Liver (tissue), 9 donors: ENCODE results near the gene OTUD3. TPM values are rescaled to one million over a fixed set of nuclear protein-coding genes. Genes with fewer than 3 reads are reported as not detected.

Experiments used
- DNase-seq: peaks from one replicate; pipeline ENCODE4 v3.0.0-alpha.2; 2017; ENCODE audit warnings: low spot score
- H3K27ac ChIP-seq, 2 donors: one replicate each; pipeline ENCODE4 v1.7.0; 2013; ENCODE audit warnings: inconsistent platforms in 2 of 2, low read length in 2 of 2, control low read depth in 1 of 2, low read depth in 1 of 2, mild to moderate bottlenecking in 1 of 2
- H3K27me3 ChIP-seq, 4 donors: one replicate each; pipeline versions ENCODE4 v1.6.1 to v1.7.0; 2013; ENCODE audit warnings: low read length in 3 of 4, inconsistent platforms in 1 of 4, mild to moderate bottlenecking in 1 of 4, moderate library complexity in 1 of 4; ENCODE audit not compliant: control insufficient read depth in 4 of 4, insufficient read depth in 4 of 4
- H3K36me3 ChIP-seq, 4 donors: one replicate each; pipeline versions ENCODE4 v1.6.1 to v1.7.0; 2013; ENCODE audit warnings: low read length in 3 of 4, mild to moderate bottlenecking in 3 of 4, low read depth in 1 of 4, moderate library complexity in 1 of 4; ENCODE audit not compliant: control insufficient read depth in 4 of 4, insufficient read depth in 3 of 4
- H3K4me1 ChIP-seq, 4 donors: one replicate each; pipeline versions ENCODE4 v1.6.1 to v1.7.0; 2013; ENCODE audit warnings: low read length in 3 of 4, mild to moderate bottlenecking in 3 of 4, moderate library complexity in 1 of 4; ENCODE audit not compliant: control insufficient read depth in 4 of 4, insufficient read depth in 4 of 4
- H3K4me3 ChIP-seq, 3 donors: one replicate each; pipeline versions ENCODE4 v1.6.1 to v1.7.0; 2013; ENCODE audit warnings: low read length in 3 of 3, control low read depth in 1 of 3, low read depth in 1 of 3, mild to moderate bottlenecking in 1 of 3
- H3K9ac ChIP-seq, 2 donors: one replicate each; pipeline ENCODE4 v1.7.0; 2013; ENCODE audit warnings: low read length in 2 of 2, mild to moderate bottlenecking in 2 of 2, moderate library complexity in 2 of 2, control low read depth in 1 of 2, low read depth in 1 of 2
- H3K9me3 ChIP-seq, 4 donors: one replicate each; pipeline versions ENCODE4 v1.6.1 to v1.7.0; 2013; ENCODE audit warnings: low read length in 3 of 4; ENCODE audit not compliant: control insufficient read depth in 4 of 4
- ATF3 ChIP-seq: IDR thresholded peaks from 2 replicates; pipeline ENCODE4 v1.6.1; 2016; ENCODE audit warnings: antibody characterized with exemption
- CTCF ChIP-seq: fragments of 150-350 bp; IDR thresholded peaks from 2 replicates; pipeline ENCODE4 v1.5.1; 2017; ENCODE audit warnings: improper control_type of control experiment, low read depth, low read length; ENCODE audit not compliant: missing input control
- EGR1 ChIP-seq, 2 donors: IDR thresholded peaks; 2 replicates each; pipeline ENCODE4 v1.6.1; 2016 to 2018; ENCODE audit warnings: antibody characterized with exemption in 2 of 2, low read depth in 2 of 2
- FOXA1 ChIP-seq: IDR thresholded peaks from 2 replicates; pipeline ENCODE4 v1.6.1; 2016; ENCODE audit warnings: antibody characterized with exemption
- FOXA2 ChIP-seq: IDR thresholded peaks from 2 replicates; pipeline ENCODE4 v1.6.1; 2016; ENCODE audit warnings: antibody characterized with exemption
- GABPA ChIP-seq, 2 donors: IDR thresholded peaks in 1 of 2; conservative IDR thresholded peaks in 1 of 2; 2 replicates each; pipeline ENCODE4 v1.6.1; 2016; ENCODE audit warnings: antibody characterized with exemption in 2 of 2, mild to moderate bottlenecking in 1 of 2, moderate library complexity in 1 of 2
- HNF4A ChIP-seq, 2 donors: conservative IDR thresholded peaks; 2 replicates each; pipeline ENCODE4 v1.6.1; 2016; ENCODE audit warnings: antibody characterized with exemption in 2 of 2, mild to moderate bottlenecking in 2 of 2
- HNF4G ChIP-seq: IDR thresholded peaks from 2 replicates; pipeline ENCODE4 v1.6.1; 2016; ENCODE audit warnings: antibody characterized with exemption
- JUND ChIP-seq, 2 donors: IDR thresholded peaks; 2 replicates each; pipeline ENCODE4 v1.6.1; 2016; ENCODE audit warnings: antibody characterized with exemption in 2 of 2
- MAX ChIP-seq: IDR thresholded peaks from 2 replicates; pipeline ENCODE4 v1.6.1; 2016; ENCODE audit warnings: antibody characterized with exemption
- NR2F2 ChIP-seq: IDR thresholded peaks from 2 replicates; pipeline ENCODE4 v1.6.1; 2016; ENCODE audit warnings: antibody characterized with exemption
- RAD21 ChIP-seq, 2 donors: IDR thresholded peaks; 2 replicates each; pipeline ENCODE4 v1.6.1; 2016; ENCODE audit warnings: antibody characterized with exemption in 2 of 2, mild to moderate bottlenecking in 2 of 2
- REST ChIP-seq: IDR thresholded peaks from 2 replicates; pipeline ENCODE4 v1.6.1; 2016; ENCODE audit warnings: antibody characterized with exemption, mild to moderate bottlenecking
- RXRA ChIP-seq, 2 donors: IDR thresholded peaks; 2 replicates each; pipeline ENCODE4 v1.6.1; 2017 to 2018; ENCODE audit warnings: antibody characterized with exemption in 2 of 2, mild to moderate bottlenecking in 1 of 2
- SP1 ChIP-seq: IDR thresholded peaks from 2 replicates; pipeline ENCODE4 v1.6.1; 2018; ENCODE audit warnings: antibody characterized with exemption, mild to moderate bottlenecking
- TAF1 ChIP-seq: conservative IDR thresholded peaks from 2 replicates; pipeline ENCODE4 v1.6.1; 2016; ENCODE audit warnings: antibody characterized with exemption, mild to moderate bottlenecking
- YY1 ChIP-seq: IDR thresholded peaks from 2 replicates; pipeline ENCODE4 v1.6.1; 2016; ENCODE audit warnings: antibody characterized with exemption, mild to moderate bottlenecking
- ZBTB33 ChIP-seq: IDR thresholded peaks from 2 replicates; pipeline ENCODE4 v1.6.1; 2016; ENCODE audit warnings: antibody characterized with exemption
- WGBS: extraction: QIAGEN DNeasy Blood & Tissue Kit; methylation state at CpG from one replicate; pipeline ENCODE4 v1.1.7; 2013; 5-methylcytosine and 5-hydroxymethylcytosine counted together
- polyA plus RNA-seq, 2 donors: library from polyadenylated mRNA; stranded (reverse) in 1 of 2; unstranded in 1 of 2; fragments of 200-250 nt in 1 of 2; fragments of >200 nt in 1 of 2; fragmentation: Nextera tagmentation in 1 of 2; extraction: Ambion mirVana in 1 of 2; gene quantifications; one replicate each; pipeline versions ENCODE4 v1.2.1 to v1.2.3, GENCODE V29; 2013 to 2015
- total RNA-seq, 2 donors: library from RNA; depleted of rRNA; stranded (reverse); fragments of >200 nt; gene quantifications; one replicate each; pipeline ENCODE4 v1.2.3, GENCODE V29; 2014
- donor health status: healthy.
- donor health status: healthy.
- donor health status: healthy.
- donor health status: healthy.
- donor health status: healthy.

Gene OTUD3
- total and polyA plus RNA-seq, 4 donors: 0.36 to 4.0 (median 2.1) TPM

GRCh38 chr1:19925342-19926070 lies 43.3 kb downstream of the OTUD3 start:
- Histone ChIP-seq H3K27me3 (no peaks in the 10 kb centered on the region), H3K9me3 (peaks cover 0 to under 1% (median 0%) of the 10 kb centered on the region in 4 donors), H3K4me3 (no peak overlapping the region), H3K4me1 (no peaks in the 10 kb centered on the region), H3K27ac (no peak overlapping the region), H3K36me3 (no peaks in the 10 kb centered on the region), H3K9ac (no peak overlapping the region)
- 78% methylated on average over 7 of the region's 7 CpGs for WGBS
- TF ChIP-seq HNF4G: no peak
- no peak for TF ChIP-seq TAF1
- TF ChIP-seq EGR1 (IDR thresholded peaks at IDR 0.05; ENCODE audit: low read depth in 2 of 2): no peak
- TF ChIP-seq CTCF: no peak
- no peak for TF ChIP-seq FOXA2
- TF ChIP-seq NR2F2: no peak
- TF ChIP-seq YY1: no peak
- no peak for TF ChIP-seq MAX
- no peak for TF ChIP-seq ATF3
- TF ChIP-seq HNF4A (conservative IDR thresholded peaks at IDR 0.05): no peak
- TF ChIP-seq RAD21 (IDR thresholded peaks at IDR 0.05): no peak
- TF ChIP-seq JUND (IDR thresholded peaks at IDR 0.05): no peak
- TF ChIP-seq ZBTB33: no peak
- no peak for TF ChIP-seq SP1
- no peak for TF ChIP-seq GABPA (IDR thresholded peaks at IDR 0.05 in 1 of 2, conservative IDR thresholded peaks at IDR 0.05 in 1 of 2)
- no peak for TF ChIP-seq REST
- TF ChIP-seq FOXA1: no peak
- no peak for TF ChIP-seq RXRA (IDR thresholded peaks at IDR 0.05)
- DNase-seq: no peak
